GM21515 (cell line): ENCODE results near the gene ZNF215.
"Not testable (repeated sequence)": the region's sequence is repeated elsewhere in the genome, so short reads cannot be mapped to it uniquely, and the experiment has no call there.

Experiments used
- ATAC-seq: cut with Tn5 transposase; IDR thresholded peaks from one replicate; pipeline ENCODE4 v1.9.1; 2021; ENCODE audit not compliant: unreplicated experiment

ZNF215 gene

DNA sequence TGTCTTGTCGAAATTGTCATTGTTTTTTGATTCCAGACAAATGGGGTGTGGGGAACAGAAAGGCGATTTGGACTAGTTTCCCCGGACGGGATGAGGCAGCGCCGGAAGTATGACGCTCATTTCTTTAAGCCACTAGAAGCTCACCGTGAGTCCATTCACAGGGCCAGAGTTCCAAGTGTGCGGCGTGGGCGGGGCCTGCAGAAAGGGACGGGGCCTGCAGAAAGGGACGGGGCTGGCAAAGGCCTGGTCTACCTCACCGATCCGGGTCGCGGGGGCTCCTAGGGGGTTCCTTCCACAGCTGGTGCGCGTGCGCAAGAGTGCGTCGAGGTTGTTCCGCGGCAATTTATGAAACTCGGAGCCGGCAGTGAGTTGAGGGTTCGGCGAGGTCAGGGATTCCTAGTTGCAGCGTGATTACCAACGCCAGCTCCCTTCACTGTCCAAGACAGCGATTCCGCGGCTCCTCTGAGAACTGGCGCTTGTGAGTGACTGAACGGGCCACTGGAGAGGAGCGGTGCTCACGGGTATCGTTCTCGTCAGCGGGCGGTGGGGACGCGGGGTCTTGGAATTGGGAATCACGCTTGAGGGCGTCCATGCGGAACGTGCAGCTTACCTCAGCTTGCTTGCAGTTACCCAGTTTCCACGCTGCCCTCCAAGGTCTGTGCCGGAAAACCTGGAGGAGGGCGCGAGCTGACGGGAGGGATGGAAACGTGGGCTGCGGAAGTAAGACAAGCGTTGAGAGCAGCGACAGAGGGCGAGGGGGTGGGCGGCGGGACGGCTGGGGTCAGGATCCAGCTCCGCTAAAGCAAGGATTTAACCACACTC, at the start of gene ZNF215:
Gene ZNF215, plus strand, starts transcription at position 219 of the 822 bp plus-strand sequence. CDS start 5,847 bp downstream, outside the sequence.
- peak; percentile 62 for ATAC-seq

DNA sequence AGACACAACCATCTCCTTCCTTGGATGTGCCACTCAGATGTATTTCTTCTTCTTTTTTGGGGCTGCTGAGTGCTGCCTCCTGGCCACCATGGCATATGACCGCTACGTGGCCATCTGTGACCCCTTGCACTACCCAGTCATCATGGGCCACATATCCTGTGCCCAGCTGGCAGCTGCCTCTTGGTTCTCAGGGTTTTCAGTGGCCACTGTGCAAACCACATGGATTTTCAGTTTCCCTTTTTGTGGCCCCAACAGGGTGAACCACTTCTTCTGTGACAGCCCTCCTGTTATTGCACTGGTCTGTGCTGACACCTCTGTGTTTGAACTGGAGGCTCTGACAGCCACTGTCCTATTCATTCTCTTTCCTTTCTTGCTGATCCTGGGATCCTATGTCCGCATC, 49.3 kb upstream of the ZNF215 start:
- ATAC-seq, result no peak

DNA sequence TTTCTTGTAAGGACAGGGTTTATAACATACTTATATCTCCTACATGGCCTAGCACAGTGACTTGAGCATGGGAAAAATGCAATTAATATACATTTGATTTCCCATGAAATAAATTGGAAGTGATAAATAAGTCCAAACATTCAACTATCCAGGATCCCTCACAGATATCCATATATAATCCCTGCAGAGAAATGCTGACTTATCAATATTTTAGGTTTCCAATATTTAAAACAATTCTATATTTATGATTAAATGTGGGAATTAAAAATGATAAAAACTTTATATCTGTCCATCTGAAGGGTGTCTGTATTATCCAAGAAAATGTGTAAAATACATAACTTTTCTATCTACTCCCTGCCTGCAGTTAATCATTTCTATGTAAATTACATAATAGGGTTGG, 43.5 kb upstream of the ZNF215 start:
- no peak for ATAC-seq

DNA sequence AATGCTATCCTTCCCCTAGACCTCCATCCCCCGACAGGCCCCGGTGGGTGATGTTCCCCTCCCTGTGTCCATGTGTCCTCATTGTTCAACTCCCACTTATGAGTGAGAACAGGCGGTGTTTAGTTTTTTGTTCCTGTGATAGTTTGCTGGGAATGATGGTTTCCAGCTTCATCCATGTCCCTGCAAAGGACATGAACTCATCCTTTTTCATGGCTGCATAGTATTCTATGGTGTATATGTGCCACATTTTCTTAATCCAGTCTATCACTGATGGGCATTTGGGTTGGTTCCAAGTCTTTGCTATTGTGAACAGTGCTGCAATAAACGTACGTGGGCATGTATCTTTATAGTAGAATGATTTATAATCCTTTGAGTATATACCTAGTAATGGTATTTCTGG, 38.5 kb upstream of the ZNF215 start:
- ATAC-seq, result not testable (repeated sequence)

DNA sequence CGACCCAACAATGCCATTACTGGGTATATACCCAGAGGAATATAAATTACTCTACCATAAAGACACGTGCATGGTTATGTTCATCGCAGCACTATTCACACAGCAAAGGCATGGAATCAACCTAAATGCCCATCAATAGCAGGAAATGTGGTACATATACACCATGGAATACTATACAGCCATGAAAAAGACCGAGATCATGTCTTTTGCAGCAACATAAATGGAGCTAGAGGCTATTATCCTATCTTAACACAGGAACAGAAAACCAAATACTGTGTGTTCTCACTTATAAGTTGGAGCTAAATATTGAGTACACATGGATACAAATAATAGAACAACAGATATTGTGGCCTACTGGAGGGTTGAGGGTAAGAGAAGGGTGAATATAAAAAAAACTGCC, 37.4 kb upstream of the ZNF215 start:
- no peak for ATAC-seq

DNA sequence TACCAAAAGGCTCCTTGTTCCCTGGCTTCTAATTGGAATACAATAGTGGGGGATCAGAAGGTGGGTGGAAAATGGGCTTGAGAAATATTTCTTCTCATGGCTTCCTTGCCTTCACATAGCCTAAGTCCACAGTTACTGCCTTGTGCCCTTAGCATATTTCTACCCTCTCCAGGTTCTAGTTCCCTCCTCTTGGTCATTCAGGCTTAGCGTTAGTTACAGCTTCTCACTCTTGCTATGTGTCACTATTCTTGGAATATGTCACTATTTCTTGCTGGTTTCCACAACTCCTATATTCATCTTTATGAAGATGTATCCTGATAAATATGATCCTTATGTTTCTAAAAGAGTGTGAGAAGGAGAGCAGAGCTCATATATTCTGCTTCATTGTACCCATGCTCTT, 36.4 kb upstream of the ZNF215 start:
- ATAC-seq, result no peak

DNA sequence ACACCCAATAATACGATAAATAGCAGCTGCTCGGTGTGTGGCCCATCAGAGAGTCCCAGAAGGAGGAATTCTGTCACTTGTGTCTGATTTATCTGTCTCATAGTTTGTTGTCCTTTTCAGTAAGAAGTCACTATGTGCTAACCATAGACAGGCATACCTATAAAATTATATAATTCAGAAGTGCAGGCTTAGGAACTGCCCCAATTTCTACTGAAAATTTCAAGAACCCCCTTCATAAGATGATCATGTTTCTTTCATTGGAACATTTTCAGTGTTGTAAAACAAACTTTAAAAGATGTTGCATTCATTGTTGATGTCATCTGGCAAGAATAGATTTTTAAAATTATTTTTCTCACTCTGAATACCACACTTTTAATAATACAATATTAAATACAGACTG, 33.8 kb upstream of the ZNF215 start, which contains the start of gene OR2D2:
Gene OR2D2, minus strand, starts transcription at position 101 of the 400 bp plus-strand sequence. Its CDS starts 0 bp downstream, at position 101.
- no peak for ATAC-seq

DNA sequence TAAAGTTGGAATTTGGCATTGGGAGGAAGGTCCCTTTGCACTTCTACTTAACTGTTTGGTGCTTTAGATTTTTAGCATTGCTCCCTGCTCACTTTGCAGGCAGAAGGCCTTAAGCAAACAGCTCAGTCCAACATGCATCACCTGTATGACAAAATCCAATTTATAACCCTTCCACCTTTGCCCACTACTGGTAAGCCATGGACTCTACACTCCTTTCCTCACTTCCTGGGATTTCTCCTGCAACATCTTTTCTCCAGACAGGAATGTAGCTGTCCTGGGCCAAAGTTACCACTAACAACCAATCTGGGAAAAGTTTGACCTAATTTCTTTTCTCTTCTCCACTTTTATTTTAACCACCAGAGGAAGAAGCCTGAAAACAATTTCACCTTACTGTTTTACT, 32.1 kb upstream of the ZNF215 start:
- no peak for ATAC-seq

DNA sequence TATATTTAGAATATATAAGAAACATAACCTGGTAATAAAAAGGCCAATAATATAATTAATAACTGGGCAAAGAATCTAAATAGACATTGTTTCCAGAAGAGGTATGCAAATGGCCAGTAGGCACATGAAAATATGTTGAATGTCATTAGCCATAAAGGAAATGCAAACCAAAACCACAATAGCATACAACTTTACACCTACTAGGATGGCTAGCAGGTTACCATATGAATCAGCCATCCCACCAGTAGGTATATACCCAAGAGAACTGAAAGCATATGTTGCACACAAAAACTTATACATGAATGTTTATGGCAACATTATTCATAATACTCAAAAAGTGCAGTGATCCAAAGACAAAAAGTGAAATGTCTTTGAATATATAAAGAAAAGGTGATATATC, 31.2 kb upstream of the ZNF215 start:
- peak; percentile 69 for ATAC-seq

DNA sequence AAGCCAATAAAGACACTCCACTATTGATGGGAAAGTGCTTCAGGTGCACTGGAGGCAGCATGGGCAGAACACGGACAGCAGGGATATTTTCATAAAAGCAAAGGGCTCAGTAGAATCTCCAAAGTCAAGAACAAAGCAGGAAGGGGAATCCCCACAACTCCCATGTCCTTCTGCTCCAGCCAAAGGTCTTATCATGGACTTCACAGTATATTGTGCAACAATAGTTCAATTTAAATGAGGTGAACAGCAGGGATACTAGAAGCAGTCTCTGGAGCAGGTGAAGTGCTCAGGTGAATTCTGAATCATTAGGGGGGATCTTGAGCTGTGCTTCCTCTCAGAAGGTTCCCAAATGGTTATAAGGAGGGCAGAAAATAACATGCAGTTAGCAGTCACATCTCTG, 27.3 kb upstream of the ZNF215 start:
- no peak for ATAC-seq

DNA sequence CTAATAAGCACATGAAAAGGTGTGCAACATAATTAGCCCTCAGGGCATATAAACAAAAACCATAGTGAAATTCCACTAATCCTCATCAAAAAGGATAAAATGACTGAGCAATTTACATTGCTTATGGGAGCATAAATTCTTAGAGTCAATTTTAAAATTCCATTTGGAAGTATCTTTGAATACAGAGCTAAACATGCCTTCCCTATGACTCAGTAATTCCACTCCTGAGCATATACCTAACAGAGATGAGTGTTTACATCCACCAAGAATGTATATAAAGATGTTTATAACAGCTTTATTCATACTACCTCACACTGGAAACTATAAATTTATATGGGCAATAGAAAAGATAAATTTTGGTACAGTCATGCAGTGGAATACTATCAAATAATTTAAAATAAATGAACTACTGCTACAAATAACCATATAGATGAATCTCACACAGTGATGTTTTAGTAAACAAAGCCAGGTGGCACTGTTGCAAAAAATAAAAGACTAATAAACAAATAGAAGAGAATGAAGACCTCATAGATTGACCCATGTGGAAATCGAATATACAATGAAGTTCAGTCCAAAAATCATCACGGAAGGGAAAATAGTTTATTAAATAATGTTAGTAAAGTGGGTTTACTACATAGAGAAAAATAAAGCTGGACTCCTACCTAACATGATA, 25.8 kb upstream of the ZNF215 start:
- no peak for ATAC-seq

DNA sequence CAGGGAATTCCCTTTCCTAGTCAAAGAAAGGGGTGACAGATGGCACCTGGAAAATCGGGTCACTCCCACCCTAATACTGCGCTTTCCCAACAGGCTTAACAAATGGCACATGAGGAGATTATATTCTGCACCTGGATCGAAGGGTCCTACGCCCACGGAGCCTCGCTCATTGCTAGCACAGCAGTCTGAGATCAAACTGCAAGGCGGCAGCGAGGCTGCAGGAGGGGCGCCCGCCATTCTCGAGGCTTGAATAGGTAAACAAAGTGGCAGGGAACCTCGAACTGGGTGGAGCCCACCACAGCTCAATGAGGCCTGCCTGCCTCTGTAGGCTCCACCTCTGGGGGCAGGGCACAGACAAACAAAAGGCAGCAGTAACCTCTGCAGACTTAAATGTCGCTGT, 21.4 kb upstream of the ZNF215 start:
- ATAC-seq, result not testable (repeated sequence)

DNA sequence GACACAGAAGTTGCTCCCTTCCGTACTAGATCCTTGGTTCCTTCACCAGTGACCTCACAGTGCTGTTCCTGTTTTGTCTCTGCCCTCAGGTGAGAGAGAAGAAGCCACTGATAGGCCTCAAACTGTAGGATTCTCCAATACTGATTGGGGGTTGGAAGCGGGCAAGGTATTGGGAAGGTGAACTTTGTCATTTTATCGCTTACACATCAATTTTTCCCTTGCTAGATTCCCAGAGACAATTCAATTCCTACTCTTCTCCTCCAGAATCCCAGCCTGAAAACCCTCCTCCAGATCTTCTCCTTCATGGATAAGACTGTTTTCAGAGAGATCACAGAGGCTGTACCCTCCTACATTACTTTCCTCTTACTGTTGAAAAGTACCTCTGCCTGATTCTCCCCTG, 14.8 kb upstream of the ZNF215 start:
- ATAC-seq, result no peak

DNA sequence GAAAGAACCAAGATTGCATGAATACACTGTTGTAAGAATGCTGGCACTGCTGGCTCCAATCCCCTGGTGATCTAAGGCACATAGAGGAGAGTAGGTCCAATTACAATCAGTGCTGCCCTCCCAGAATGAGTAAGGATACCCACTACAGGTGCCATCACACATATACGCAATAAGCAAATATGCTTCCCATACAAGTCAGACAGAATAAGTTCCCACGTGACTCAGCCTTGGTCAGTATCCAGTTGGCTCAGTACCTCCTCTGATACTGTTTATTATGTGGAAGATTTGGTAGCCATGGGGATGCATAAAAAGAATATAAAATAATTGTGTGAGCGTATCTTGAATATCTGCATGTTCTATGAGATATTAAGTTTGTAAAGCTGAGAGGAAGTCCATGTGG, 14.3 kb upstream of the ZNF215 start:
- no peak for ATAC-seq

DNA sequence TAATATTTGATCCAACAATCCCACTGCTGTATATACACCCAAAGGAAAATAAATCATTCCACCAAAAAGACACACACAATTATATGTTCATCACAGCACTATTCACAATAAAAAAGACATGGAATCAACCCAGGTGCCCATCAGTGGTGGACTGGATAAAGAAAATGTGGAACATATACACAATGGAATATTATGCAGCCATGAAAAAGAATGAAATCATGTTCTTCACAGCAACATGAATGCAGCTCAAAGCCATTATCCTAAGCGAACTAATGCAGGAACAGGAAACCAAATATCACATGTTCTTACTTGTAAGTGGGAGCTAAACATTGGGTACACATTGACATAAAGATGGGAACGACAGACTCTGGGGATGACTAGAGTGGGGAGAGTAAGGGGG, 6.5 kb upstream of the ZNF215 start:
- no peak for ATAC-seq

DNA sequence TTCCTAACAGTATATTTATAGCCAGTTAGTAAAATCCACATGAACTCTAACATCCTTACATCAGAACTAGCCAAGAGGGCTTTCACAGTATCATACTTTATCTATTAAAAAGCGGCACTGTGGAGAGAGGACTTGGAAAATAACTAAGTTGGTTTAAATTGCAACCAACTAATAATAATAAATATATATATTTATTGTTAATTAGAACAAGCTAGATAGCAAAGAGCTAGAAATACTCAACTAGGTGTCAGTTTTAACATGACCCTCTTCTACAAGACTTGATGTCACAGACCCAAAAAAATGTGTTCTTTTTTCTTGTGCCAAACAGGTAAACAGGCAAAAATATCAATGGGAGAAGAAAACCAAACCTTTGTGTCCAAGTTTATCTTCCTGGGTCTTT, 5.5 kb upstream of the ZNF215 start, which contains the start of gene OR2D3:
Gene OR2D3, plus strand, starts transcription at position 301 of the 400 bp plus-strand sequence. Its CDS starts 0 bp downstream, at position 301.
- no peak for ATAC-seq

DNA sequence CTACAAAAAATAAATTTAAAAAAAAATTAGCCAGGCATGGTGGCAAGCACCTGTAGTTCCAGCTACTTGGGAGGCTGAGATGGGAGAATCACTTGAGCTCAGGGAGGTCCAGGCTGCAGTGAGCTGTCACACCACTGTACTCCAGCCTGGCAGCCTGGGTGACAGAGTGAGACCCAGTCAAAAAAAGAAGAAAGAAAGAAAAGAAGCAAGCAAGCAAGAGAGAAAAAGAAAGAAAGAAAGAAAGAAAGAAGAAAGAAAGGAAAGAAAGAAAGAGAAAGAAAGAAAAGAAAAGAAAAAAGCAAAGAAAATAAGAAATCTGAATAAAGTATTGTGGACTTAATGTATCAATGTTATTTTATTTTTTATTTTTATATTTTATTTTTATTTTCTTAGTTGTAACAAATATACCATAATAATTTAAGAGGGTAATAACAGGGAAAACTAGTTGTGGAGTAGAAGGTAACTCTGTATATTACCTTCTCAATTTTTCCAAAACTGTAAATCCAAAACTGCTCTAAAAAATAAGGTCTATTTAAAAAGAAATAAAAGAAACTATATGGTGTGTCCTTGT, 1.1 kb upstream of the ZNF215 start:
- ATAC-seq, result no peak

DNA sequence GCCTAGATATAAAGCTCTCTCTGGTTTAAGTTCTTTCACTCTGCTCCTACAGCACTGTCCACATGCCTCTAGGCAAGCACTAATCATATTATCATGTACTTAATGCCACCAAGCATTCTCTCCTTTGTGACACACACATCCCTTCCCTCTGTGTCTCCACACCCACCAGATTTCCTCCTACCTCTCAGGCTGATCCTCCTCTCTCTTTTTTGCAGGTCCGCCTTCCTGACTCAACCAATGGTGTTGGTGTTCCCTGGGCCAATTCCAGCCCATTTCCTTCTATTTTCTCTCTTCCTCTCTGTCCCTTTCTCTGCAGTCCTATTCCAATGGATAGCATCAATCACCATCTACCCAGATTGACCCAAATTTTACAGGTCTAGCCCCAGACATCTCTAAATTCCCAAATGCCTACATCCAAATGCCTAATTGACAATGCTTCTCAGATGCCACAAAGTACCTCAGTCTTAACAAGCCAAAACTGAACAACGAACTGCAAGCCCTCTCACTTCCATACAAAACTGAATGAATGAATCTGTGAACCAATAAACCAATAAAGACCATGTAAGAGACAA, 504 bp upstream of the ZNF215 start:
- ATAC-seq, result peak; percentile 11

DNA sequence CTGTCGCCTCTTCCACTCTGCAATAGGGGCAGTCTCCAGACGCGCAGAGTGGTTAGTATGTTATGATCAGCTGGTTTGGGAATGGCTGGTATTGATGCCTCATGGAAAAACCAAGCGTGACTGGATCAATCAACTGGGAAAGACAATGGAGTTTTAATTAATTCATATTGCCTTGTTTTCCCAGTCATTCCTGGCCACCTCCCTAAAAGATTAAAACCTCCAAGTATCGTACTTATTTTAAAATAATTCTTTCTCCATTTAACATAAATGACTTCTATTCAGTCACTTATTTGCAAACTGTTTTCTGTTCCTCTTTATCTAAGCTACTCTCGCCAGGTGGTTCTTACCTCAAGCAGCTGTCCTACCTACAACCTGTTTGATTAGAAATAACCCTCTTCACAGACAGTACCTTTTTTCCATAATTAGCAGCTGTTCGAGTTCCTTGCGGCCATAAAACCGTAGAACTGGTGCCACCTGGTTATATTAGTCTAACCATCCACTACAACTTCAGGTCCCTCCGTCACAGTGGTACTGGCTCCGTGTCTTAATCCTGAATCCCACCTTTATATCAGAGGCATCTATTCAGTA, 898 bp downstream of the ZNF215 start:
- peak; percentile 74 for ATAC-seq

DNA sequence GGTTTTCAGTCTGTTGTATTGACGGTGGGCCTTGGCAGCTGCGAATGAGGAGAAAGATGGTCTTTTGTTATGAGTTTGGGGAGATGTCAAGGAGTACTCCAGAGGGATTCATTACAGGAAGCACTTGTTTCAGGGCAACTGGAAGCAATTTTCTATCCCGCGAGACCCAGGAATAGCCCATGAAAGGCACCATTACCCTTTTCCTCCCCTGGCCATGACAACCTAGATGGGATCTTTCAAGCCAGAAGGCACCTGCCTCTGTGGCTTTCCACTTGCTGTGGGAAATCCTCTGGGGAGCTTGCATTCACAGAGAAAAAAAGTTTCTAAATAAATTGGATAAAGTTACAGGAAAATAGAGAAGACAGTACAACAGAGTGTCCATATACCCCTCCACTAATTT, 2.7 kb downstream of the ZNF215 start:
- ATAC-seq, result no peak

DNA sequence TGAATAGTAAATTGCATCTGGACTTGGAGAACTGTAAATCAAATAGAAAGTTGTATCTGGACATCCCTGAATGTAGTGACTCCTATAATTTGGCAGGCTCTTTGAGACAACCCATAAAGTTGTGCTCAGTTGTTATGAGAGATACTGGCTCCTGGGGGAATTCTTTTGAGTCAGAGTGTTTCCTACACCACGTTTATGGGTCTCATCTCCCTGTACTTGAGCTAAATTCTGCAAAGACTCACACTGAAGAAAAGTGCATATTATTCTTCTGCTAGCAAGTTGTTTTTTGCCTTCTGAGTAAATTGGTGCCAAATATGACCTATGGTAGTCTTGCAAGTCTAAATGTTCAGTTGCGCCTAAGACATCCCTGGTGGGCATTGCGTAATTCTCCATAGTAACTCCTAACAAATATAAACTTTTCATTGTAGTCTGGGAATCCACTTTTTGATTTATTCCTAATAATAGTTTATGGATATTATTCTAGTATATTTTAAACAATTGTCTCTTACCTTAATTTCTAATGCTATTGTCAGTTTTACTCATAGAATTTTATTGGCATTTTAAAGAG, 5.0 kb downstream of the ZNF215 start:
- no peak for ATAC-seq
